ENCODE data around the gene IFNA6.
"Not testable (repeated sequence)": the region's sequence is repeated elsewhere in the genome, so short reads cannot be mapped to it uniquely, and the experiment has no call there.

The IFNA6 gene

GRCh38 chr9:21350787-21351186 lies at the start of gene IFNA6:
Gene IFNA6 (minus strand): TSS chr9:21350887. CDS start chr9:21350887, 0 bp downstream.
- Histone ChIP-seq H3K27me3 (replicated peaks; ENCODE audit: control insufficient read depth, insufficient read depth, low read length) (no peaks in the 10 kb centered on the region), H3K9me3 (ENCODE audit: control insufficient read depth, low read length) (no peaks in the 10 kb centered on the region), H3K4me3 (ENCODE audit: low read length) (no peak within 1 kb of the TSS), H3K36me3 (ENCODE audit: control insufficient read depth, insufficient read depth, low read length, severe bottlenecking) (no peaks in the 10 kb centered on the region), H3K4me1 (ENCODE audit: control insufficient read depth, insufficient read depth, low read length) (no peaks in the 10 kb centered on the region), H3K9ac (ENCODE audit: low read length) (no peak within 1 kb of the TSS)
- DNase-seq (ENCODE audit: low read depth): no peak

- no peaks in the 10 kb centered on the region for H3K9me3 ChIP-seq (ENCODE audit: control insufficient read depth, low read length)
- no peak overlapping the region for H3K9ac ChIP-seq (ENCODE audit: low read length)
- no peaks in the 10 kb centered on the region for H3K27me3 ChIP-seq (replicated peaks; ENCODE audit: control insufficient read depth, insufficient read depth, low read length)
- H3K36me3 ChIP-seq (ENCODE audit: control insufficient read depth, insufficient read depth, low read length, severe bottlenecking): no peaks in the 10 kb centered on the region
- peaks cover 28% of the 10 kb centered on the region for H3K4me1 ChIP-seq (ENCODE audit: control insufficient read depth, insufficient read depth, low read length)
- no peak for DNase-seq (ENCODE audit: low read depth)
- no peak overlapping the region for H3K4me3 ChIP-seq (ENCODE audit: low read length)
Observed at GRCh38 chr9:21399956-21400355, 49.3 kb upstream of the IFNA6 start.

- no peak overlapping the region for H3K4me3 ChIP-seq (ENCODE audit: low read length)
- no peak for DNase-seq (ENCODE audit: low read depth)
- H3K9ac ChIP-seq (ENCODE audit: low read length): no peak overlapping the region
- no peaks in the 10 kb centered on the region for H3K9me3 ChIP-seq (ENCODE audit: control insufficient read depth, low read length)
- no peaks in the 10 kb centered on the region for H3K27me3 ChIP-seq (replicated peaks; ENCODE audit: control insufficient read depth, insufficient read depth, low read length)
- H3K36me3 ChIP-seq (ENCODE audit: control insufficient read depth, insufficient read depth, low read length, severe bottlenecking): no peaks in the 10 kb centered on the region
- H3K4me1 ChIP-seq (ENCODE audit: control insufficient read depth, insufficient read depth, low read length): peaks cover 22% of the 10 kb centered on the region
Observed at GRCh38 chr9:21398955-21399489, 48.3 kb upstream of the IFNA6 start.

- H3K9ac ChIP-seq (ENCODE audit: low read length): peak overlapping the region; percentile 79
- H3K4me3 ChIP-seq (ENCODE audit: low read length): peak overlapping the region; percentile 79
- no peaks in the 10 kb centered on the region for H3K9me3 ChIP-seq (ENCODE audit: control insufficient read depth, low read length)
- no peaks in the 10 kb centered on the region for H3K36me3 ChIP-seq (ENCODE audit: control insufficient read depth, insufficient read depth, low read length, severe bottlenecking)
- no peaks in the 10 kb centered on the region for H3K27me3 ChIP-seq (replicated peaks; ENCODE audit: control insufficient read depth, insufficient read depth, low read length)
- peak; percentile 76 for DNase-seq (ENCODE audit: low read depth)
- peaks cover 6% of the 10 kb centered on the region for H3K4me1 ChIP-seq (ENCODE audit: control insufficient read depth, insufficient read depth, low read length)
Observed at GRCh38 chr9:21395778-21396717, 45.4 kb upstream of the IFNA6 start.

GRCh38 chr9:21392270-21392669 lies 41.6 kb upstream of the IFNA6 start:
- DNase-seq (ENCODE audit: low read depth): no peak
- Histone ChIP-seq H3K27me3 (replicated peaks; ENCODE audit: control insufficient read depth, insufficient read depth, low read length) (no peaks in the 10 kb centered on the region), H3K9ac (ENCODE audit: low read length) (no peak overlapping the region), H3K9me3 (ENCODE audit: control insufficient read depth, low read length) (no peaks in the 10 kb centered on the region), H3K4me1 (ENCODE audit: control insufficient read depth, insufficient read depth, low read length) (no peaks in the 10 kb centered on the region), H3K36me3 (ENCODE audit: control insufficient read depth, insufficient read depth, low read length, severe bottlenecking) (no peaks in the 10 kb centered on the region), H3K4me3 (ENCODE audit: low read length) (no peak overlapping the region)

GRCh38 chr9:21385131-21385670 lies 34.5 kb upstream of the IFNA6 start, which contains the start of gene IFNA2:
Gene IFNA2 (minus strand): TSS chr9:21385398. CDS start chr9:21385329, 69 bp downstream.
- Histone ChIP-seq H3K27me3 (replicated peaks; ENCODE audit: control insufficient read depth, insufficient read depth, low read length) (peaks cover 5% of the 10 kb centered on the region), H3K4me3 (ENCODE audit: low read length) (no peak within 1 kb of the TSS), H3K36me3 (ENCODE audit: control insufficient read depth, insufficient read depth, low read length, severe bottlenecking) (no peaks in the 10 kb centered on the region), H3K9ac (ENCODE audit: low read length) (no peak within 1 kb of the TSS), H3K4me1 (ENCODE audit: control insufficient read depth, insufficient read depth, low read length) (no peaks in the 10 kb centered on the region), H3K9me3 (ENCODE audit: control insufficient read depth, low read length) (no peaks in the 10 kb centered on the region)
- DNase-seq (ENCODE audit: low read depth): no peak

GRCh38 chr9:21383627-21384026 lies 32.9 kb upstream of the IFNA6 start:
- H3K27me3 ChIP-seq (replicated peaks; ENCODE audit: control insufficient read depth, insufficient read depth, low read length): peaks cover 7% of the 10 kb centered on the region
- no peaks in the 10 kb centered on the region for H3K4me1 ChIP-seq (ENCODE audit: control insufficient read depth, insufficient read depth, low read length)
- H3K9me3 ChIP-seq (ENCODE audit: control insufficient read depth, low read length): no peaks in the 10 kb centered on the region
- H3K9ac ChIP-seq (ENCODE audit: low read length): no peak overlapping the region
- no peak overlapping the region for H3K4me3 ChIP-seq (ENCODE audit: low read length)
- H3K36me3 ChIP-seq (ENCODE audit: control insufficient read depth, insufficient read depth, low read length, severe bottlenecking): no peaks in the 10 kb centered on the region
- DNase-seq (ENCODE audit: low read depth): no peak

GRCh38 chr9:21381448-21382339 lies 31.0 kb upstream of the IFNA6 start:
- H3K9ac ChIP-seq (ENCODE audit: low read length): no peak overlapping the region
- no peak overlapping the region for H3K4me3 ChIP-seq (ENCODE audit: low read length)
- no peaks in the 10 kb centered on the region for H3K36me3 ChIP-seq (ENCODE audit: control insufficient read depth, insufficient read depth, low read length, severe bottlenecking)
- no peak for DNase-seq (ENCODE audit: low read depth)
- peaks cover 7% of the 10 kb centered on the region for H3K27me3 ChIP-seq (replicated peaks; ENCODE audit: control insufficient read depth, insufficient read depth, low read length)
- no peaks in the 10 kb centered on the region for H3K4me1 ChIP-seq (ENCODE audit: control insufficient read depth, insufficient read depth, low read length)
- no peaks in the 10 kb centered on the region for H3K9me3 ChIP-seq (ENCODE audit: control insufficient read depth, low read length)

- H3K9ac ChIP-seq (ENCODE audit: low read length); H3K9me3 ChIP-seq (ENCODE audit: control insufficient read depth, low read length); H3K27me3 ChIP-seq (replicated peaks; ENCODE audit: control insufficient read depth, insufficient read depth, low read length); H3K4me3 ChIP-seq (ENCODE audit: low read length); H3K36me3 ChIP-seq (ENCODE audit: control insufficient read depth, insufficient read depth, low read length, severe bottlenecking); DNase-seq (ENCODE audit: low read depth); H3K4me1 ChIP-seq (ENCODE audit: control insufficient read depth, insufficient read depth, low read length): not testable (repeated sequence)
Observed at GRCh38 chr9:21371467-21371866, 20.8 kb upstream of the IFNA6 start.

GRCh38 chr9:21367957-21368356 lies 17.3 kb upstream of the IFNA6 start, which contains the start of gene IFNA13:
Gene IFNA13 (minus strand): TSS chr9:21368057. CDS start chr9:21368010, 47 bp downstream.
- no peak for DNase-seq (ENCODE audit: low read depth)
- Histone ChIP-seq H3K36me3 (ENCODE audit: control insufficient read depth, insufficient read depth, low read length, severe bottlenecking) (no peaks in the 10 kb centered on the region), H3K9ac (ENCODE audit: low read length) (no peak within 1 kb of the TSS), H3K9me3 (ENCODE audit: control insufficient read depth, low read length) (no peaks in the 10 kb centered on the region), H3K4me3 (ENCODE audit: low read length) (no peak within 1 kb of the TSS), H3K4me1 (ENCODE audit: control insufficient read depth, insufficient read depth, low read length) (no peaks in the 10 kb centered on the region), H3K27me3 (replicated peaks; ENCODE audit: control insufficient read depth, insufficient read depth, low read length) (peaks cover 3% of the 10 kb centered on the region)
